HG02981 (cell line): Measurements from ENCODE around the gene SPTBN4.
"Not testable (repeated sequence)": the region's sequence is repeated elsewhere in the genome, so short reads cannot be mapped to it uniquely, and the experiment has no call there.

ENCODE experiments used
- ATAC-seq: cut with Tn5 transposase; IDR thresholded peaks from one replicate; pipeline ENCODE4 v1.9.1; 2021; ENCODE audit warnings: mild to moderate bottlenecking, moderate library complexity; ENCODE audit not compliant: unreplicated experiment

Gene SPTBN4

GRCh38 chr19:40502647-40503319, 36.0 kb downstream of the SPTBN4 start:
- no peak for ATAC-seq

DNA sequence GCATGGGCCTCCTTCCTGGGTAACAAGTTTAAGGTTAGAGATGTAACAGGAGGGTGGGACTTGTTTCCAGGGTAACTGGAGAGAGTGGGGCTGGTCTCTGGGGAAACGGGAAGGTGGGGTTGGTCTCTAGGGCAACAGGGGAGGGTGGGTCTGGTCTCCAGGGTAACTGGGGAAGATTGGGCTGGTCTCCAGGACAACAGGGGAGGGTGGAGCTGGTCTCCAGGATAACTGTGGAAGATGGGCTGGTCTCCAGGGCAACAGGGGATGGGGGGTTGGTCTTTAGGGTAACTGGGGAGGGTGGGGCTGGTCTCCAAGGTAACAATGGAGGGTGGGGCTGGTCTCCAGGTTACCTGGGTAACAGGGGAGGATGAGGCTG, 36.5 kb downstream of the SPTBN4 start:
- ATAC-seq, result no peak

GRCh38 chr19:40506099-40506498, 39.3 kb downstream of the SPTBN4 start:
- ATAC-seq, result no peak

- no peak for ATAC-seq
Observed at GRCh38 chr19:40507892-40508291, 41.1 kb downstream of the SPTBN4 start.

DNA sequence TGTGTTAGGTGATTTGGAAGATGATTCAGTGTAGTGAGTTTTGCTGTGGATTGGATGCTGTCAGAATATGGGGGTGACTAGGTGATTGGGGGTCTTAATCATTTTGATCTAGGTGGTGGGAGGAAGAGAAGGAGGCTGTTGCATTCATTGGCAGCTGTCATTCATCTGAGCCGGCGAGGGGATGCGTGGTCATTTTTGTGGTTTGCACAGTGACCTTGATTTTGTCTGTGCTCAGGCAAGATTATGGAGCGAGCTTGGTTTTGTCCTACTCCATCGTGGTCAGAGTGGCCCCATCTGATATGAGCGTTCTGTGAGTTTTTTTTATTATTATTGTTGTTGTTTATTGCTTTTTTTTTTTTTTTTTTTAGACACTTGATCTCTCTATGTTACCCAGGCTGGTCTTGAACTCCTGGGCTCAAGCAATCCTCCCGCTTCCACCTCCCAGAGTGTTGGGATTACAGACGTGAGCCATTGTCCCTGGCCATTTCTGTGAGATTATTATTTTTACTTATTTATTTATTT, 42.0 kb downstream of the SPTBN4 start:
- no peak for ATAC-seq

DNA sequence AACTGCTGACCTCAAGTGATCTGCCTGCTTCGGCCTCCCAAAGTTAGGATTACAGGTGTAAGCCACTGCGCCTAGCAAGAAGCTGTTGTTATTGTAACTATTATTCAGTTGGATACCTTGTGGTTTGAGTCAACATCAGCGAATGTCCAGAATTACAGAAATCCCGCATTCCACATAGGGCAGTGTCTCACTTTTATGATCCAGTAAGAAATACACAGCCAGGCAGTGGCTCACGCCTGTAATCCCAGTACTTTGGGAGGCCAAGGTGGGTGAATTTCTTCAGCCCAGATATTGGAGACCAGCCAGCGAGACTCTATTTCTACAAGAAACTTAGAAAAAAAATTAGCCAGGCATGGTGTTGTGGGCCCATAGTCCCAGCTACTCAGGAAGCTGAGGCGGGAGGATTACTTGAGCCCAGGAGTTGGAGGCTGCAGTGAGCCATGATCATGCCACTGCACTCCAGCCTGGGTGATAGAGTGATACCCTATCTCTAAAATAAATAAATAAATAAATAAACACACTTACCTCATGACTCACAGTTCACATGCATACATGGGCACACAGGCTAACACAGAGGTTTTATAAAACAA, 43.8 kb downstream of the SPTBN4 start:
- no peak for ATAC-seq

- no peak for ATAC-seq
Observed at GRCh38 chr19:40511487-40511886, 44.7 kb downstream of the SPTBN4 start.

DNA sequence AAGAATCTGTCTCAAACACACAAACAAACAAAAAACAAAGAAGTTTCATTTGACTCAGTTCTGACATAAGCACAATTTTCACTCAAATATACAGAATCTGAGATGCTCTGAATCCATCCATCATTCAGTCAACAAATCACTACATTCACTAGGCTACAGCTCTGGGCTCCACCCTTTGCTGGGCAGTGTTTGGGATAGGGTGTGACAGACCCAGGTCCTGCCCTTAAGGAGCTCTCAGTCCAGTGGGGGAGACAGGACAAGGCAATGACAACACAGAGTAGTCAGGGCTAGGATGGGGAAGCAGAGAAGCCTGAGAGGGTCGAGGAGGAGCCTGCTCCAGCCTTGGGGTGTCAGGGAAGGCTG, 45.3 kb downstream of the SPTBN4 start:
- no peak for ATAC-seq

DNA sequence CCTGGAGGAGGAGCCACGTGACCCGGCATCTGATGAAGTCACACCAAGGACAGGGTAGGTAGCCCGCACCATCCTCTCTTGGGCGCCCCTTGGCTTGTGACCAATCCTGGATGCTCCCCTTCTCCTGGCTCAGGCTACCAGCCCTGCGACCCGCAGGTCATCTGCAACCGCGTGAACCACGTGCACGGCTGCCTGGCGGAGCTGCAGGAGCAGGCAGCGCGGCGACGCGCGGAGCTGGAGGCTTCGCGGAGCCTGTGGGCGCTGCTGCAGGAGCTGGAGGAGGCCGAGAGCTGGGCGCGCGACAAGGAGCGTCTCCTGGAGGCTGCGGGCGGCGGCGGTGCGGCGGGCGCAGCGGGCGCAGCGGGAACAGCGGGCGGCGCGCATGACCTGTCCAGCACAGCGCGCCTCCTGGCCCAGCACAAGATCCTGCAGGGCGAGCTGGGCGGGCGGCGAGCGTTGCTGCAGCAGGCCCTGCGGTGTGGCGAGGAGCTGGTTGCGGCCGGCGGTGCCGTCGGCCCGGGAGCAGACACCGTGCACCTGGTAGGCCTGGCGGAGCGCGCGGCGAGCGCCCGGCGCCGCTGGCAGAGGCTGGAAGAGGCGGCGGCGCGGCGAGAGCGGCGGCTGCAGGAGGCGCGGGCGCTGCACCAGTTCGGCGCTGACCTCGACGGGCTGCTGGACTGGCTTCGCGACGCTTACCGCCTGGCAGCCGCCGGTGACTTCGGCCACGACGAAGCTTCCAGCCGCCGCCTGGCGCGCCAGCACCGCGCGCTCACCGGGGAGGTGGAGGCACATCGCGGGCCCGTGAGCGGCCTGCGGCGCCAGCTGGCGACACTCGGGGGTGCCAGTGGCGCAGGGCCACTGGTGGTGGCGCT, 45.9 kb downstream of the SPTBN4 start:
- no peak for ATAC-seq

DNA sequence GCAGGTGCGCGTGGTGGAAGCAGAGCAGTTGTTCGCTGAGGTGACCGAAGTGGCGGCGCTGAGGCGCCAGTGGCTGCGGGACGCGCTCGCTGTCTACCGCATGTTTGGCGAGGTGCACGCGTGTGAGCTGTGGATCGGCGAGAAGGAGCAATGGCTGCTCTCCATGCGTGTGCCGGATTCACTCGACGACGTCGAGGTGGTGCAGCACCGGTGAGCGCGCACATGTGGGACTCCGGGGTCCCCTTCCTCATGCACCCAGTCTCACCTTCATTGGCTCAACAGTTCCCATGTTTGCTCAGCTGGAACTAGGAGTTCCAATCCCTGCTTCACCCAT, 46.5 kb downstream of the SPTBN4 start:
- no peak for ATAC-seq

- ATAC-seq, result no peak
Observed at GRCh38 chr19:40513741-40514315, 47.0 kb downstream of the SPTBN4 start.

GRCh38 chr19:40517248-40517647, 50.4 kb downstream of the SPTBN4 start:
- ATAC-seq, result no peak

GRCh38 chr19:40519352-40520322, 52.8 kb downstream of the SPTBN4 start:
- no peak for ATAC-seq

- no peak for ATAC-seq
Observed at GRCh38 chr19:40521276-40521675, 54.5 kb downstream of the SPTBN4 start.

- not testable (repeated sequence) for ATAC-seq
Observed at GRCh38 chr19:40521900-40522299, 55.1 kb downstream of the SPTBN4 start.

- ATAC-seq, result no peak
Observed at GRCh38 chr19:40523322-40524047, 56.7 kb downstream of the SPTBN4 start.

GRCh38 chr19:40524133-40524549, 57.3 kb downstream of the SPTBN4 start:
- no peak for ATAC-seq

- ATAC-seq, result no peak
Observed at GRCh38 chr19:40524655-40525054, 57.9 kb downstream of the SPTBN4 start.

DNA sequence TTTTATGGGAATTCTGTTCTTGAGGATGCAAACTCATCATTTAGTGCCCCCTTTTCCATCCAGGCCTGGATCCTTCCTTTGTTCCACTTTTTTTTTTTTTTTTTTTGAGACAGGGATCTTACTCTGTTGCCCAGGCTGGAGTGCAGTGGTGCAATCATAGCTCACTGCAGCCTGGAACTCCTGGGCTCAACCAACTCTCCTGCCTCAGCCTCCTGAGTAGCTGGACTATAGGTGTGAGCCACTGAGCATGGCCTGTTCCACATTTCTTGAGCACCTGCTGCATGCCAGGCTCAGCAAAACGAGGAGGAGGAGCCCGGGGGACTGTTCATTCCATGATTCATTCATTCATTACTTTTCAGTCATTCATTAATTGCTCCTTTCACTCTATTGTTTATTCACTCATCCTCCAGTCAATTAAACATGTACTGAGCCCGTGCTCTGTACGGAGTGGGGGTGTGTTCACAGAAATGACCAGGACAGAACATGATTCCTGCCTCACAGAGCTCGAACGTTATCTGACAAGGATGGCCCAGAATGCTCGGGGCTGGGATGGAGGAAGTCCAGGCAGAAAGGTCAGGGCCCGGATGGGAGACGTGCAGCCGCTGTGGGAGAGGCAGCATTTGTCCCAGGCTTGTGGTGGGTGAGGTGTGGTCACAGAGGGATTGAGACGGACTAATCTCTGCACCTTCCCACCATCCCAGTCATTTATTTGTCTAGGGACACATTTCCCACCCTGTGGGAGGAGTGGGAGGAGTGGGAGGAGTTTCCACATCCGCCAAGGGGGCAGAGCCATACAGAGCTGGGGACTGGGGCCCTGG, 58.6 kb downstream of the SPTBN4 start:
- no peak for ATAC-seq
